ENCODE measurements around the gene ACADVL.

ACADVL gene

DNA sequence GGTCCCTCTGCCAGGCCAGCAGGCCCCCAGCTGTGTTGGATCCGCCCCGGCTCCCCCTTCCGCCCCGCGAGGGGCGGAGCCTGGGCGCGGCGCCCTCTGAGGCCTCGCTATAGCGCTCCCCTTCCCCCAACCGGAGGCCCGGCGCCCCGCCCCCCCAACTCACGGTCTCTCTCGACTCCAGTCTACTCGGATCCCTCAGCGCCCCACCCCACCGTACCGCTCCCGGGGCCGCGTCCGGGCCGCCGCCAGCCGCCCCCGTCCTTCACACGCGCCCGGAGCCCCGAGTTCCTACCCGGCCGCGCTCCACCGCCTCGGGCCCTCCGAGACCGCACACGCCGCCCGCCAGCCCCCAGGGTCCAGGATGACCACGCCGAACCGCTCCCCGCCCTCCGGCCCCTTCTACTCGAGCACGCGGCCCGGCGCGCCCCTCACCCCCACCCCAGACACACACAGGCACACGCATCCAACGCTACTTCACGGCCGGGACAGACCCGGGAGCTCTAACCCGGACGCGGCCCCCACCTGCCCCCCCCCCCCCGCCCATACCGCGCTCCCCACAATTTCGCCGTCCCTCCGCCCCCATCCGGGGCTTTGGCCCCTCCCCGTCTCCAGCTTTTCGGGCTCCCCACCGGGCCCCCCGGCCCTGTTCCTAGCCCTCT, 18.2 kb downstream of the ACADVL start:
- TF ChIP-seq, protein P1, sequence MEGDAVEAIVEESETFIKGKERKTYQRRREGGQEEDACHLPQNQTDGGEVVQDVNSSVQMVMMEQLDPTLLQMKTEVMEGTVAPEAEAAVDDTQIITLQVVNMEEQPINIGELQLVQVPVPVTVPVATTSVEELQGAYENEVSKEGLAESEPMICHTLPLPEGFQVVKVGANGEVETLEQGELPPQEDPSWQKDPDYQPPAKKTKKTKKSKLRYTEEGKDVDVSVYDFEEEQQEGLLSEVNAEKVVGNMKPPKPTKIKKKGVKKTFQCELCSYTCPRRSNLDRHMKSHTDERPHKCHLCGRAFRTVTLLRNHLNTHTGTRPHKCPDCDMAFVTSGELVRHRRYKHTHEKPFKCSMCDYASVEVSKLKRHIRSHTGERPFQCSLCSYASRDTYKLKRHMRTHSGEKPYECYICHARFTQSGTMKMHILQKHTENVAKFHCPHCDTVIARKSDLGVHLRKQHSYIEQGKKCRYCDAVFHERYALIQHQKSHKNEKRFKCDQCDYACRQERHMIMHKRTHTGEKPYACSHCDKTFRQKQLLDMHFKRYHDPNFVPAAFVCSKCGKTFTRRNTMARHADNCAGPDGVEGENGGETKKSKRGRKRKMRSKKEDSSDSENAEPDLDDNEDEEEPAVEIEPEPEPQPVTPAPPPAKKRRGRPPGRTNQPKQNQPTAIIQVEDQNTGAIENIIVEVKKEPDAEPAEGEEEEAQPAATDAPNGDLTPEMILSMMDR (IDR thresholded peaks at IDR 0.05; ENCODE audit: low read depth, low read length, missing control alignments), result no peak
- peak overlapping the region; percentile 94 for H3K4me3 ChIP-seq (ENCODE audit: low read depth, low read length)
- peak; percentile 50 for DNase-seq
- H3K27me3 ChIP-seq (replicated peaks), result no peaks in the 10 kb centered on the region
- in situ Hi-C loops (cut with HindIII; ENCODE audit: low pct_ligation_motif_present, low sequenced_read_pairs), result no loop called here
- peaks cover 38% of the 10 kb centered on the region for H3K36me3 ChIP-seq (replicated peaks)
- H3K27ac ChIP-seq, result peak overlapping the region; percentile 78

- in situ Hi-C loops (cut with HindIII; ENCODE audit: low pct_ligation_motif_present, low sequenced_read_pairs), result no loop called here
- Histone ChIP-seq H3K27ac (peak overlapping the region; percentile 51), H3K27me3 (replicated peaks) (no peaks in the 10 kb centered on the region), H3K36me3 (replicated peaks) (peaks cover 41% of the 10 kb centered on the region), H3K4me3 (ENCODE audit: low read depth, low read length) (peak overlapping the region; percentile 94)
- TF ChIP-seq, protein P1 (IDR thresholded peaks at IDR 0.05; ENCODE audit: low read depth, low read length, missing control alignments), result no peak
- DNase-seq, result no peak
Observed at GRCh38 chr17:7238420-7239090, 18.8 kb downstream of the ACADVL start.

DNA sequence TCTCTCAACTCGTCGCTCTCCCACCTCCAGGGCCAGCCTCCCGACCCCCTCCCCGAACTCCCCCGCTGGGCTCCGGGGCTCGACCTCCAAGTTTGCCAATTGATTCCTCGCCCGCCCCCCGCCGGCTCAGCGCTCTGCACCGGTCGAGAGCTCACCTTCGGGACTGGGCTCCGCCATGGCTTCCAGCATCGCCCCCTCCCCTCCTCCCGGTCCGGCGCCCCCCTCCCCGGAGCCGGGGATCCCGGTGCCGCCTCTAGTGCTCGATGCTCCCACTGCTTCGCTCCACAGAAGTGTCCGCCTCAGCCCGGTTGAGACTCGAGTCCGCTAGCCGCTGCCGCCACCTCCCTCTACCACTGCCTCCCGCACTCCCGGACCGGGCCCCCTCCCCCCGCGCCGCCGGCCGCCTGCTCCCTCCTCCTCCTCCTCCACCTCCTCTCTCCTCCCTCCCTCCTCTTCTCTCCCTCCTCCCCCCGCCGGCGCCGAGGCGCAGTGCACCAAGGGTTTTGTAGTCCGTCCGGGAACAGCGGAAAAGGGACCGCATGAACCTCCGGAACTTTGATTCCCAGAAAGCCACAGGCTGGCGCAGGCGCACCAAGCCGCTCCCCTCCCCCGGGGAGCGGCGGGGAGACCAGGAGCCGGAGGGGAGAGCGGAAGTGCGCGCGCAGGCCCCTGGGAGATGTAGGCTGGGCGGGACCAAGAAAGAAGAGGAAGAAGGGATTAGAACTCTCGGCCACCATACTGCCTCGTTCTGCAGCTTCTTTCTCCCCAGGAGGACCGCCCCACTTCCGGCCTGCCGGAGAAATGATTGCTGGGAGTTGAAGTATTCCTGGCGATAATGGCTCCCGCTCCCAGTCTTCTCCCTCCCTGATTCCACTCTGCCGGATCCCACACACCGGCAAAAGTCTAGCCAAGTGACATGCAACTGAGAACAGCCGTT, 19.6 kb downstream of the ACADVL start, which contains the start of gene PHF23:
Gene PHF23 (minus strand): TSS at position 367 of the 937 bp plus-strand sequence. CDS start 178 bp downstream, at position 189.
- H3K36me3 ChIP-seq (replicated peaks), result peaks cover 49% of the 10 kb centered on the region
- TF ChIP-seq, protein P1 (IDR thresholded peaks at IDR 0.05; ENCODE audit: low read depth, low read length, missing control alignments), result no peak
- H3K27ac ChIP-seq, result peak within 1 kb of the TSS; percentile 51
- in situ Hi-C loops (cut with HindIII; ENCODE audit: low pct_ligation_motif_present, low sequenced_read_pairs), result no loop called here
- H3K4me3 ChIP-seq (ENCODE audit: low read depth, low read length), result peak within 1 kb of the TSS; percentile 96
- peak; percentile 98 for DNase-seq
- H3K27me3 ChIP-seq (replicated peaks), result no peaks in the 10 kb centered on the region

DNA sequence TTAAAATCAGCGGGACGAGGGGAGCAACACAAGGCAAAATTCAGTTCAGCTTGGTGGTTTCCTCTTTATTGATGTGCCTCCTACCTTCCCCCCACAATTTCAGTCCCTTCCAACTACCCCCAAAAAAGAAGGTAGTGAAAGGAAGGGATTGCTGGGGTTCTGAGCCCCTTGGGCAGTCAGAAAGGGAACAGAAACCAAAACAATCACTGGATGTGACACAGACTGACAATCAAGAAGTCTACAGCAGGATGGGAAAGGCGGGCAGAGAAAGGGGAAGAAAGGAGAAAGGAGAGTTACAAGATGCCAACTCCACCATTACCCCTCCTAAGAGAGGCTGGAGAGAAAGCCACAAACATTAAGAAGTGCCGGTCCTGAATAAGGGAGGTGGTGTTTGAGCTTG, 20.6 kb downstream of the ACADVL start:
- no peak for DNase-seq
- H3K27ac ChIP-seq, result no peak overlapping the region
- in situ Hi-C loops (cut with HindIII; ENCODE audit: low pct_ligation_motif_present, low sequenced_read_pairs), result no loop called here
- H3K27me3 ChIP-seq (replicated peaks), result no peaks in the 10 kb centered on the region
- H3K4me3 ChIP-seq (ENCODE audit: low read depth, low read length), result peak overlapping the region; percentile 96
- peaks cover 48% of the 10 kb centered on the region for H3K36me3 ChIP-seq (replicated peaks)
- TF ChIP-seq, protein P1 (IDR thresholded peaks at IDR 0.05; ENCODE audit: low read depth, low read length, missing control alignments), result no peak

- TF ChIP-seq, protein P1 (IDR thresholded peaks at IDR 0.05; ENCODE audit: low read depth, low read length, missing control alignments), result no peak
- H3K27me3 ChIP-seq (replicated peaks), result no peaks in the 10 kb centered on the region
- H3K27ac ChIP-seq, result peak overlapping the region; percentile 94
- no peak for DNase-seq
- in situ Hi-C loops (cut with HindIII; ENCODE audit: low pct_ligation_motif_present, low sequenced_read_pairs), result no loop called here
- H3K36me3 ChIP-seq (replicated peaks), result peaks cover 49% of the 10 kb centered on the region
- H3K4me3 ChIP-seq (ENCODE audit: low read depth, low read length), result peak overlapping the region; percentile 96
Observed at GRCh38 chr17:7241090-7241733, 21.5 kb downstream of the ACADVL start.

Data from brain microvascular endothelial cell (primary cell).